WI38 (cell line): ENCODE results near the gene STK38.
"Not testable (repeated sequence)": the region's sequence is repeated elsewhere in the genome, so short reads cannot be mapped to it uniquely, and the experiment has no call there.

ENCODE experiments used
- H3K4me3 ChIP-seq: 2 replicates; pipeline ENCODE4 v1.5.1; 2011; ENCODE audit warnings: low read depth, mild to moderate bottlenecking, control low read depth, low read length
- TF ChIP-seq, protein P1 (sequence below): IDR thresholded peaks from 2 replicates; pipeline ENCODE4 v1.5.1; 2012; ENCODE audit warnings: low read depth, mild to moderate bottlenecking, control low read depth, low read length

Gene STK38

DNA sequence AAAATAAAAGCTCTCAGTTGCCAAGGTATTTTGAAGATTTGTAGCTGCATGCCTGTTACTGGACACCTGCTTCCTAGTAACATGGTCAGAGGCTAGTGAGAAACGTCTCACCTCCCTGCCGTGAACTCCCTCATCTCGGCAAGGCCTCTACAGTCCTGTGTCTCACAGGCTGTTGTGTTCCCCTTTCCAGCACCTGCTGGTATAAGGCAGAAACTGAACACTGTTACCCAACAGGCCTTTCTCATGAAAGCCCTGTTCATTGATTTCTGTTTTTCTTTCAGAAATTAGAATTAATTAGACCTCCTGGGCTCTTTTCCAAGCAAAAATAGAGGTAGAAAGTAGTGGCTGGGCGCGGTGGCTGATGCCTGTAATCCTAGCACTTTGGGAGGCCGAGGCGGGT is 29.3 kb upstream of the STK38 start:
- TF ChIP-seq, protein P1, sequence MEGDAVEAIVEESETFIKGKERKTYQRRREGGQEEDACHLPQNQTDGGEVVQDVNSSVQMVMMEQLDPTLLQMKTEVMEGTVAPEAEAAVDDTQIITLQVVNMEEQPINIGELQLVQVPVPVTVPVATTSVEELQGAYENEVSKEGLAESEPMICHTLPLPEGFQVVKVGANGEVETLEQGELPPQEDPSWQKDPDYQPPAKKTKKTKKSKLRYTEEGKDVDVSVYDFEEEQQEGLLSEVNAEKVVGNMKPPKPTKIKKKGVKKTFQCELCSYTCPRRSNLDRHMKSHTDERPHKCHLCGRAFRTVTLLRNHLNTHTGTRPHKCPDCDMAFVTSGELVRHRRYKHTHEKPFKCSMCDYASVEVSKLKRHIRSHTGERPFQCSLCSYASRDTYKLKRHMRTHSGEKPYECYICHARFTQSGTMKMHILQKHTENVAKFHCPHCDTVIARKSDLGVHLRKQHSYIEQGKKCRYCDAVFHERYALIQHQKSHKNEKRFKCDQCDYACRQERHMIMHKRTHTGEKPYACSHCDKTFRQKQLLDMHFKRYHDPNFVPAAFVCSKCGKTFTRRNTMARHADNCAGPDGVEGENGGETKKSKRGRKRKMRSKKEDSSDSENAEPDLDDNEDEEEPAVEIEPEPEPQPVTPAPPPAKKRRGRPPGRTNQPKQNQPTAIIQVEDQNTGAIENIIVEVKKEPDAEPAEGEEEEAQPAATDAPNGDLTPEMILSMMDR = no peak

DNA sequence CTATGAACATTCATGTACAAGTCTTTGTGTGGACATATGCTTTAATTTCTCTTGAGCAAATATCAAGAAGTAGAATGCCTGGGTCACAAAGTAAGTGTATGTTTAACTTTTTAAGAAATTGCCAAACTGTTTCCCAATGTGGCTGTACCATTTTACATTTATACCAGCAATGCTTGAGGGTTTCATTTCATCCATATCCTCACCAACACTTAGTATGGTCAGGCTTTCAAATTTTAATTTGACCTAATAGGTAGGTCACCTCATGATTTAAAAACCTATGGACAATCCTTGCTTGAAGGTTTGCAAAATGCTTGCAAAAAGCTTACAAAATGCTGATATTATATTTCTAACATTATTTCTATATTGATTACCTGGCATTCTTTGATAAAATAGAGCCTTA is 27.4 kb upstream of the STK38 start:
- H3K4me3 ChIP-seq = no peak overlapping the region
- TF ChIP-seq, protein P1 = no peak

More for the DNA sequence above, 29.3 kb upstream of the STK38 start:
- H3K4me3 ChIP-seq = no peak overlapping the region

DNA sequence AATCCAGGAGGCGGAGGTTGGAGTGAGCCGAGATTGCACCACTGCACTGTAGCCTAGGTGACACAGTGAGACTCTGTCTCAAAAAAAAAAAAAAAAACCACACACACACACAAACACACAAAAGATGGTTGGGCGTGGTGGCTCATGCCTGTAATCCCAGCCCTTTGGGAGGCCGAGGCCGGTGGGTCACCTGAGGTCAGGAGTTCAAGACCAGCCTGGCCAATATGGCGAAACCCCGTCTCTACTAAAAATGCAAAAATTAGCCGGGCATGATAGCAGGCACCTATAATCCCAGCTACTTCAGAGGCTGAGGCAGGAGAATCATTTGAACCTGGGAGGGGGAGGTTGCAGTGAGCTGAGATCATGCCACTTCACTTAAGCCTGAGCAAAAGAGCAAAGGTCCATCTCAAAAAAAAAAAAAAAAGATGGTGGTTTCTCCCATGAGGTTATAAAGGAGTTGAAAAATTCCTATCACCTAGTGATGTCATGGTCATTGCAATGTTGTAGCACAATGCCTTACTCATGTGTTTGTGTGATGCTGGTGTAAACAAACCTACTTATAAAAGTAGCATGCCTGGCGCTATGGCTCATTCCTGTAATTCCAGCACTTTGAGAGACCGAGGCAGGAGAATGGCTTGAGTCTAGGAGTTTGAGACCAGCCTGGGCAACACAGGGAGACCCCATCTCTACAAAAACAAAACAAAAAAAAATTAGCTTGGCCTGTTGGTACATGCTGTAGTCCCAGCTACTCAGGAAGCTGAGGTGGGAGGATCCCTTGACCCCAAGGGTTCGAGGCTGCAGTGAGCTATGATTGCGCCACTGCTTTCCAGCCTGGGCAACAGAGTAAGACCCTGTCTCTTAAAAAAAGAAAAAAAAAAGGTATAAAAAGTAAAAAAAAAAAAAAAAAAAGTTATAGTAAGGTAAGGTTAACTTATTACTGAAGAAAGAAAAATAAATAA is 25.4 kb upstream of the STK38 start:
- H3K4me3 ChIP-seq = not testable (repeated sequence)

DNA sequence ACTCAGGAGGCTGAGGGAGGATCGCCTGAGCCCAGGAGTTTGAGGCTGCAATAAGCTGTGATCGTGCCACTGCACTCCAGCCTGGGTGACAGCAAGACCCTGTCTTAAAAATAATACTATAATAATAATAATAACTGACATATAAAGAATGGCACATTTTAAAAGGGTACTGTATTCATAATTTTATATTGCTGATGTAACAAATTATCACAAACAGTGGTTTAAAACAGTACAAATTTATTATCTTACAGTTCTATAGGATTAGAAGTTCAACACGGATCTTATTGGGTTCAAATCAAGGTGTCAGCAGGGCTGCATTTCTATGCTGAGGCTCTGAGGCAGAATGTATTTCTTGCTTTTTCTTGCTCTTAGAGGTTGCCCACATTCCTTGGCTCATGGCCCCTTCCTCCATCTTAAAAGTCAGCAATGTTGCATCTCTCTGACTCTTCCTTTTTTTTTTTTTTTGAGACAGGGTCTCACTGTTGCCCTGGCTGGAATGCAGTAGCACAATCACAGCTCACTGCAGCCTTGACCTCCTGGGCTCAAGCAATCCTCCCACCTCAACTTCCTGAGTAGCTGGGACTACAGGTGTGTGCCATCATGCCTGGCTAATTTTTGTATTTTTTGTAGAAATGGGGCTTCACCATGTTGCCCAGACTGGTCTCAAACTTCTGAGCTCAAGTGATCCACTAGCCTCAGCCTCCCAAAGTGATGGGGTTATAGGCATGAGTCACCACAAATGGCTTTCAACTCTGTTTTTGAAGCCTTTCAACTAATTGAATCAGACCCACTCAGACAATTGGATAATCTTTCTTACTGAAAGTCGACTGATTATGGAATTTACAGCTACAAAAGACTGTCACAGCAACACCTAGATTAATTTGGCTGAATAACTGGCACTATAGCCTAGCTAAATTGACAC is 24.1 kb upstream of the STK38 start:
- no peak overlapping the region for H3K4me3 ChIP-seq
- TF ChIP-seq, protein P1 = no peak

DNA sequence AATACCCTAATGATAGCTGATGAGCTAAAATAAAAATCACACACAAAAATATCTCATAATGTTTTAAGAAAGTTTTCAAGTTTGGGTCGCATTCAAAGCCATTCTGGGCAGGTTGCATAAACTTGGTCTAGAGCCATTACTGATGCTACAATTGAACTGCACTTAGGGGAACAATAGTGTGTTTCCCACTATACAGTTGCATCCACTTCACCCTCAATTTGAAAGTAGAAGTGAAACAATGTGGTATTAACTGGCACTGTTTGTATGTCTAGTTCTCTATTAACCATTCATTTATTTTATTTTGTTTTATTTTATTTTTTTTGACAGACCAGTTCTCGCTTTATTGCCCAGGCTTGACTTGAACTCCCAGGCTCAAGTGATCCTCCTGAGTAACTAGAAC is 23.0 kb upstream of the STK38 start:
- TF ChIP-seq, protein P1 = no peak
- H3K4me3 ChIP-seq = no peak overlapping the region

DNA sequence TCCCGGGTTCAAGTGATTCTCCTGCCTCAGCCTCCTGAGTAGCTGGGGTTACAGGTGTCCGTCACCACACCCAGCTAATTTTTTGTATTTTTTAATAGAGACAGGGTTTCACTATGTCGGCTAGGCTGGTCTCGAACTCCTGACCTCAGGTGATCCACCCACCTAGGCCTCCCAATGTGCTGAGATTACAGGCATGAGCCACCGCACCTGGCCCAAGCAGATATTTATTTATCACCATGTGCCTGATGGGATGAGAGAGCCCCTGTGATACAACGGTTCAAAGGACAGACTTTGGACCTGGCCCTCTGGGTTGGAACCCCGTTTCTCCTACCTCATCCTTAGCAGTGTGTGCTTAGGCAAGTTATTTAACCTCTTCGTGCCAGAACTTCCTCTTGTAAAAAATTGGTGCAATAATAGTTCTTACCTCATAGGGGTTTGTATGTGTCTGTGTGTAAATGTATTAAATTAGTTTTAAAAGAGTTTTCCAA is 19.2 kb upstream of the STK38 start:
- TF ChIP-seq, protein P1 = no peak
- no peak overlapping the region for H3K4me3 ChIP-seq

DNA sequence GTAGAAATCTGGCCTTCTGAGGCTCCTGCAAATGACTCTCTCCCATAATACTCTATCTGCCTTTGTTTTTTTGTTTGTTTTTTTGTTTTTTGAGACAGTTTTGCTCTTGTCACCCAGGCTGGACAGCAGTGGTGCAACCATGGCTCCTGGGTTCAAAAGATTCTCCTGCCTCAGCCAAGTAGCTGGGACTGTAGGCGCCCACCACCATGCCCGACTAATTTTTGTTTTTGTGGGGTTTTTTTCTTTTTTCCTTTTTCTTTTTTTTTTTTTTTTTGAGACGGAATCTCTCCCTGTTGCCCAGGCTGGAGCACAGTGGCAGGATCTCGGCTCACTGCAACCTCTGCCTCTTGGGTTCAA is 16.6 kb upstream of the STK38 start:
- no peak overlapping the region for H3K4me3 ChIP-seq
- TF ChIP-seq, protein P1 = no peak
